ENCODE data around the gene RYR3.

GRCh38 chr15:33834892-33835743 is 524.4 kb downstream of the RYR3 start:
- TF ChIP-seq CTCF (IDR thresholded peaks at IDR 0.05; ENCODE audit: insufficient read depth, low read length, poor library complexity, severe bottlenecking) (no peak), EZH2phosphoT487 (conservative IDR thresholded peaks at IDR 0.05; ENCODE audit: low read length) (no peak)

Data from SU-DHL-6 (cell line).